Measurements from ENCODE around the gene PCDH15. TPM values are rescaled to one million over a fixed set of nuclear protein-coding genes. Genes with fewer than 3 reads are reported as not detected.

PCDH15 gene
- total RNA-seq, 1 donor from 2014 or later, result not detected

GRCh38 chr10:54667136-54667535, 133.9 kb downstream of the PCDH15 start:
- Histone ChIP-seq H3K4me3 (ENCODE audit: low read depth, low read length) (no peak overlapping the region), H3K36me3 (ENCODE audit: control insufficient read depth, insufficient read depth, low read length) (no peaks in the 10 kb centered on the region), H3K27me3 (ENCODE audit: control insufficient read depth, insufficient read depth, low read length) (no peaks in the 10 kb centered on the region)
- DNase-seq (ENCODE audit: low read depth), result no peak
- FAIRE-seq, result no peak
- no peak for TF ChIP-seq CTCF (IDR thresholded peaks at IDR 0.05; ENCODE audit: insufficient read depth, low read length, severe bottlenecking)

GRCh38 chr10:54666192-54666591, 134.8 kb downstream of the PCDH15 start:
- Histone ChIP-seq H3K36me3 (ENCODE audit: control insufficient read depth, insufficient read depth, low read length) (no peaks in the 10 kb centered on the region), H3K4me3 (ENCODE audit: low read depth, low read length) (no peak overlapping the region), H3K27me3 (ENCODE audit: control insufficient read depth, insufficient read depth, low read length) (no peaks in the 10 kb centered on the region)
- TF ChIP-seq CTCF (IDR thresholded peaks at IDR 0.05; ENCODE audit: insufficient read depth, low read length, severe bottlenecking), result no peak
- FAIRE-seq (no peak), DNase-seq (ENCODE audit: low read depth) (no peak)

GRCh38 chr10:54665095-54665494, 135.9 kb downstream of the PCDH15 start:
- TF ChIP-seq CTCF (IDR thresholded peaks at IDR 0.05; ENCODE audit: insufficient read depth, low read length, severe bottlenecking), result no peak
- Histone ChIP-seq H3K27me3 (ENCODE audit: control insufficient read depth, insufficient read depth, low read length) (no peaks in the 10 kb centered on the region), H3K4me3 (ENCODE audit: low read depth, low read length) (no peak overlapping the region), H3K36me3 (ENCODE audit: control insufficient read depth, insufficient read depth, low read length) (no peaks in the 10 kb centered on the region)
- DNase-seq (ENCODE audit: low read depth) (no peak), FAIRE-seq (no peak)

GRCh38 chr10:54660397-54660796, 140.6 kb downstream of the PCDH15 start:
- no peak for TF ChIP-seq CTCF (IDR thresholded peaks at IDR 0.05; ENCODE audit: insufficient read depth, low read length, severe bottlenecking)
- DNase-seq (ENCODE audit: low read depth) (no peak), FAIRE-seq (no peak)
- no peaks in the 10 kb centered on the region for H3K36me3 ChIP-seq (ENCODE audit: control insufficient read depth, insufficient read depth, low read length)
- H3K27me3 ChIP-seq (ENCODE audit: control insufficient read depth, insufficient read depth, low read length), result no peaks in the 10 kb centered on the region
- H3K4me3 ChIP-seq (ENCODE audit: low read depth, low read length), result no peak overlapping the region

GRCh38 chr10:54656643-54657042, 144.4 kb downstream of the PCDH15 start:
- H3K36me3 ChIP-seq (ENCODE audit: control insufficient read depth, insufficient read depth, low read length), result no peaks in the 10 kb centered on the region
- no peak for TF ChIP-seq CTCF (IDR thresholded peaks at IDR 0.05; ENCODE audit: insufficient read depth, low read length, severe bottlenecking)
- DNase-seq (ENCODE audit: low read depth), result no peak
- H3K4me3 ChIP-seq (ENCODE audit: low read depth, low read length), result no peak overlapping the region
- no peak for FAIRE-seq
- H3K27me3 ChIP-seq (ENCODE audit: control insufficient read depth, insufficient read depth, low read length), result no peaks in the 10 kb centered on the region

GRCh38 chr10:54653518-54653917, 147.5 kb downstream of the PCDH15 start:
- DNase-seq (ENCODE audit: low read depth), result no peak
- Histone ChIP-seq H3K4me3 (ENCODE audit: low read depth, low read length) (no peak overlapping the region), H3K27me3 (ENCODE audit: control insufficient read depth, insufficient read depth, low read length) (no peaks in the 10 kb centered on the region), H3K36me3 (ENCODE audit: control insufficient read depth, insufficient read depth, low read length) (no peaks in the 10 kb centered on the region)
- FAIRE-seq, result no peak
- no peak for TF ChIP-seq CTCF (IDR thresholded peaks at IDR 0.05; ENCODE audit: insufficient read depth, low read length, severe bottlenecking)
